Liver (tissue), 3 donors: ENCODE results near the gene RABGGTA.

Experiments used
- FOXA1 ChIP-seq: IDR thresholded peaks from 2 replicates; pipeline ENCODE4 v1.6.1; 2016; ENCODE audit warnings: antibody characterized with exemption
- HNF4A ChIP-seq, 2 donors: conservative IDR thresholded peaks; 2 replicates each; pipeline ENCODE4 v1.6.1; 2016; ENCODE audit warnings: antibody characterized with exemption in 2 of 2, mild to moderate bottlenecking in 2 of 2
- JUND ChIP-seq, 2 donors: IDR thresholded peaks; 2 replicates each; pipeline ENCODE4 v1.6.1; 2016; ENCODE audit warnings: antibody characterized with exemption in 2 of 2
- NR2F2 ChIP-seq: IDR thresholded peaks from 2 replicates; pipeline ENCODE4 v1.6.1; 2016; ENCODE audit warnings: antibody characterized with exemption
- RAD21 ChIP-seq, 2 donors: IDR thresholded peaks; 2 replicates each; pipeline ENCODE4 v1.6.1; 2016; ENCODE audit warnings: antibody characterized with exemption in 2 of 2, mild to moderate bottlenecking in 2 of 2
- RXRA ChIP-seq, 2 donors: IDR thresholded peaks; 2 replicates each; pipeline ENCODE4 v1.6.1; 2017 to 2018; ENCODE audit warnings: antibody characterized with exemption in 2 of 2, mild to moderate bottlenecking in 1 of 2
- TAF1 ChIP-seq: conservative IDR thresholded peaks from 2 replicates; pipeline ENCODE4 v1.6.1; 2016; ENCODE audit warnings: antibody characterized with exemption, mild to moderate bottlenecking
- TF ChIP-seq, protein P1 (sequence below): IDR thresholded peaks from 2 replicates; pipeline ENCODE4 v1.6.1; 2016; ENCODE audit warnings: antibody characterized with exemption
- TF ChIP-seq, protein P2 (sequence below): fragments of 150-350 bp; IDR thresholded peaks from 2 replicates; pipeline ENCODE4 v1.5.1; 2017; ENCODE audit warnings: improper control_type of control experiment, low read depth, low read length; ENCODE audit not compliant: missing input control
- TF ChIP-seq, protein P3 (sequence below): IDR thresholded peaks from 2 replicates; pipeline ENCODE4 v1.6.1; 2016; ENCODE audit warnings: antibody characterized with exemption, mild to moderate bottlenecking
- donor health status: healthy.
- donor health status: healthy.

DNA sequence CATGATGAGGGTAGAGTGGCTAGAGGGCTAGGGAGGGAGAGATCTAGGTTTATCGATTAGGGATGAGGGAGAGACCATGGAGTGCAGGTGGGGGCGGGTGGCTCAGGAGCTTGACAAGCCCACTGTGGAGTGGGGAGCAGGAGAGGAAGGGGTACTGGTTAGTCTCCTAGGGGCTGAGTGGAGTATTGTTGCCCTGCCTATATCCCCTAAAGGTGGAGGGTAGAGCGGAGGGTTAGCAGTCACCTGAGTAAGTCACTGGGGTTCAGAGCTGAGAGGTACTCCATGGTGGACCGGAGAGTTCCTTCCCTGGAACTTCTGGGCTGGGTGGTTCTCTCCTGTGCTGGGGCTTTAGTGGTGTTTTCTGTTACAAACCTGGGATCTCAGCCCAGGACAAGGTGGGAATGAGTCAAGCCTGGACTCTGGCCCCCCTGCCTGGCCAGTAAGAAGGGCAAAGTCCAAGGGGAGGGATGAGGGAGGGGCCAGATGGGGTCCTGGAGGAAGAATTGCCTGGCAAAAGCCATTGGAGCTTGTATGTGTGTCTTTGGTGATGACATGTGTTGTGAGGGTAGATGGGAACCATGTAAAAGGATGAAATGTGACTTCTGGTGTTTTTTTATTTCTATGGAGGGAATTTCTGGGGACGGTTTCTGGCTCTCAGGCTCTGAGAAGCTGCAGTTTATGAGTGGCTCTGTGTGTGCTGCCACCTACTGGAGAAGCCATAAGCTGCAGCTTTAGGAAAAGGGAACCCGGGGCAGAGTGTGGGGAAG, 36.4 kb upstream of the RABGGTA start, which contains the start of gene CIDEB:
- TF ChIP-seq TAF1 (peak; percentile 96), FOXA1 (peak; percentile 10), RXRA (IDR thresholded peaks at IDR 0.05) (peak; percentile 70 to 76), RAD21 (IDR thresholded peaks at IDR 0.05) (peak; percentile 69 to 74), JUND (IDR thresholded peaks at IDR 0.05) (peak; percentile 96 to 98), NR2F2 (no peak), HNF4A (conservative IDR thresholded peaks at IDR 0.05) (peak; percentile 100)
- TF ChIP-seq, protein P1, sequence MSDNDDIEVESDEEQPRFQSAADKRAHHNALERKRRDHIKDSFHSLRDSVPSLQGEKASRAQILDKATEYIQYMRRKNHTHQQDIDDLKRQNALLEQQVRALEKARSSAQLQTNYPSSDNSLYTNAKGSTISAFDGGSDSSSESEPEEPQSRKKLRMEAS = no peak
- TF ChIP-seq, protein P2, sequence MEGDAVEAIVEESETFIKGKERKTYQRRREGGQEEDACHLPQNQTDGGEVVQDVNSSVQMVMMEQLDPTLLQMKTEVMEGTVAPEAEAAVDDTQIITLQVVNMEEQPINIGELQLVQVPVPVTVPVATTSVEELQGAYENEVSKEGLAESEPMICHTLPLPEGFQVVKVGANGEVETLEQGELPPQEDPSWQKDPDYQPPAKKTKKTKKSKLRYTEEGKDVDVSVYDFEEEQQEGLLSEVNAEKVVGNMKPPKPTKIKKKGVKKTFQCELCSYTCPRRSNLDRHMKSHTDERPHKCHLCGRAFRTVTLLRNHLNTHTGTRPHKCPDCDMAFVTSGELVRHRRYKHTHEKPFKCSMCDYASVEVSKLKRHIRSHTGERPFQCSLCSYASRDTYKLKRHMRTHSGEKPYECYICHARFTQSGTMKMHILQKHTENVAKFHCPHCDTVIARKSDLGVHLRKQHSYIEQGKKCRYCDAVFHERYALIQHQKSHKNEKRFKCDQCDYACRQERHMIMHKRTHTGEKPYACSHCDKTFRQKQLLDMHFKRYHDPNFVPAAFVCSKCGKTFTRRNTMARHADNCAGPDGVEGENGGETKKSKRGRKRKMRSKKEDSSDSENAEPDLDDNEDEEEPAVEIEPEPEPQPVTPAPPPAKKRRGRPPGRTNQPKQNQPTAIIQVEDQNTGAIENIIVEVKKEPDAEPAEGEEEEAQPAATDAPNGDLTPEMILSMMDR = peak; percentile 77
- TF ChIP-seq, protein P3, sequence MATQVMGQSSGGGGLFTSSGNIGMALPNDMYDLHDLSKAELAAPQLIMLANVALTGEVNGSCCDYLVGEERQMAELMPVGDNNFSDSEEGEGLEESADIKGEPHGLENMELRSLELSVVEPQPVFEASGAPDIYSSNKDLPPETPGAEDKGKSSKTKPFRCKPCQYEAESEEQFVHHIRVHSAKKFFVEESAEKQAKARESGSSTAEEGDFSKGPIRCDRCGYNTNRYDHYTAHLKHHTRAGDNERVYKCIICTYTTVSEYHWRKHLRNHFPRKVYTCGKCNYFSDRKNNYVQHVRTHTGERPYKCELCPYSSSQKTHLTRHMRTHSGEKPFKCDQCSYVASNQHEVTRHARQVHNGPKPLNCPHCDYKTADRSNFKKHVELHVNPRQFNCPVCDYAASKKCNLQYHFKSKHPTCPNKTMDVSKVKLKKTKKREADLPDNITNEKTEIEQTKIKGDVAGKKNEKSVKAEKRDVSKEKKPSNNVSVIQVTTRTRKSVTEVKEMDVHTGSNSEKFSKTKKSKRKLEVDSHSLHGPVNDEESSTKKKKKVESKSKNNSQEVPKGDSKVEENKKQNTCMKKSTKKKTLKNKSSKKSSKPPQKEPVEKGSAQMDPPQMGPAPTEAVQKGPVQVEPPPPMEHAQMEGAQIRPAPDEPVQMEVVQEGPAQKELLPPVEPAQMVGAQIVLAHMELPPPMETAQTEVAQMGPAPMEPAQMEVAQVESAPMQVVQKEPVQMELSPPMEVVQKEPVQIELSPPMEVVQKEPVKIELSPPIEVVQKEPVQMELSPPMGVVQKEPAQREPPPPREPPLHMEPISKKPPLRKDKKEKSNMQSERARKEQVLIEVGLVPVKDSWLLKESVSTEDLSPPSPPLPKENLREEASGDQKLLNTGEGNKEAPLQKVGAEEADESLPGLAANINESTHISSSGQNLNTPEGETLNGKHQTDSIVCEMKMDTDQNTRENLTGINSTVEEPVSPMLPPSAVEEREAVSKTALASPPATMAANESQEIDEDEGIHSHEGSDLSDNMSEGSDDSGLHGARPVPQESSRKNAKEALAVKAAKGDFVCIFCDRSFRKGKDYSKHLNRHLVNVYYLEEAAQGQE = peak; percentile 90
